OCI-LY7 (cell line): ENCODE measurements around the gene ZSWIM8. TPM values are rescaled to one million over a fixed set of nuclear protein-coding genes. Genes with fewer than 3 reads are reported as not detected.

ENCODE experiments used
- BruUV-seq: library from RNA; stranded (reverse); fragments of 400-500 nt; replicated peaks from 2 replicates; lab custom pipeline; 2021; lab: Mats Ljungman, UMichigan
- CTCF ChIA-PET: fragments of 300-600 bp; sonication (Branson Sonifier 250); formaldehyde crosslinking; loops from one replicate; lab custom pipeline; 2022; ENCODE audit warnings: antibody characterized with exemption; ENCODE audit not compliant: unreplicated experiment; lab: Charles Lee
- POLR2A ChIA-PET: fragments of 300-600 bp; sonication (Branson Sonifier 250); formaldehyde crosslinking; loops from one replicate; lab custom pipeline; 2022; ENCODE audit warnings: antibody characterized with exemption; lab: Charles Lee
- DNase-seq: peaks from one replicate; pipeline ENCODE4 v3.0.0-alpha.2; 2015; ENCODE audit warnings: low spot score
- H2AFZ ChIP-seq: fragments of 200-600 bp; sonication (generic), shearing (Covaris generic); 2 replicates; pipeline ENCODE4 v1.6.1; 2014; ENCODE audit warnings: mild to moderate bottlenecking, antibody characterized with exemption, low read length, moderate library complexity
- H3K27ac ChIP-seq: fragments of 200-600 bp; sonication (generic); 2 replicates; pipeline ENCODE4 v1.5.1; 2014; ENCODE audit warnings: mixed run types, low read depth, mild to moderate bottlenecking, moderate library complexity, low read length, inconsistent platforms; ENCODE audit not compliant: poor library complexity, severe bottlenecking
- H3K36me3 ChIP-seq: fragments of 200-600 bp; sonication (generic); 2 replicates; pipeline ENCODE4 v1.6.1; 2014; ENCODE audit warnings: mild to moderate bottlenecking, antibody characterized with exemption, low read length, moderate library complexity, mixed read lengths; ENCODE audit not compliant: insufficient read depth
- H3K4me1 ChIP-seq: fragments of 200-600 bp; sonication (generic); 2 replicates; pipeline ENCODE4 v1.5.1; 2014; ENCODE audit warnings: mild to moderate bottlenecking, low read length; ENCODE audit not compliant: insufficient read depth, poor library complexity, severe bottlenecking
- H3K4me2 ChIP-seq: fragments of 200-600 bp; sonication (generic); 2 replicates; pipeline ENCODE4 v1.6.1; 2014; ENCODE audit warnings: mild to moderate bottlenecking, low read length
- H3K4me3 ChIP-seq: fragments of 200-600 bp; sonication (generic); 2 replicates; pipeline ENCODE4 v1.5.1; 2014; ENCODE audit warnings: mild to moderate bottlenecking, low read depth, low read length; ENCODE audit not compliant: poor library complexity, severe bottlenecking
- H3K79me2 ChIP-seq: fragments of 200-600 bp; sonication (generic); 2 replicates; pipeline ENCODE4 v1.6.1; 2016; ENCODE audit warnings: low read depth, mild to moderate bottlenecking, low read length, moderate library complexity, mixed read lengths; ENCODE audit not compliant: insufficient read depth
- H3K9me2 ChIP-seq: fragments of 200-600 bp; sonication (generic); 2 replicates; pipeline ENCODE4 v1.6.1; 2016; ENCODE audit warnings: mild to moderate bottlenecking, low read length, mixed read lengths; ENCODE audit not compliant: insufficient read depth
- H3K9me3 ChIP-seq: fragments of 200-600 bp; sonication (generic); 2 replicates; pipeline ENCODE4 v1.6.1; 2014; ENCODE audit warnings: mild to moderate bottlenecking, mixed run types, low read length, mixed read lengths
- H4K20me1 ChIP-seq: fragments of 200-600 bp; sonication (generic); 2 replicates; pipeline ENCODE4 v1.6.1; 2014; ENCODE audit warnings: mild to moderate bottlenecking, antibody characterized with exemption, low read length, moderate library complexity, mixed read lengths; ENCODE audit not compliant: insufficient read depth
- EZH2phosphoT487 ChIP-seq: fragments of 200-600 bp; sonication (generic); IDR thresholded peaks from 2 replicates; pipeline ENCODE4 v1.6.1; 2018; ENCODE audit warnings: low read depth, borderline replicate concordance, mild to moderate bottlenecking, mixed run types, antibody characterized with exemption, low read length, moderate library complexity, mixed read lengths
- intact Hi-C: fragments of 100-400 bp; cut with micrococcal nuclease; formaldehyde crosslinking; loops from one replicate; pipeline ENCODE4 v1.10.0; 2022; ENCODE audit not compliant: unreplicated experiment
- total RNA-seq, 2 experiments: library from RNA; depleted of rRNA in 1 of 2; stranded (reverse); fragments of >200 nt in 1 of 2; shearing (Covaris generic) in 1 of 2; gene quantifications; 2 replicates each; pipeline ENCODE4 v1.2.3, GENCODE V29; 2014 to 2022
- TF ChIP-seq, protein P1 (sequence below): fragments of 200-600 bp; sonication (generic); conservative IDR thresholded peaks from 2 replicates; pipeline ENCODE4 v1.5.1; 2014; ENCODE audit warnings: mild to moderate bottlenecking, antibody characterized with exemption, low read length, moderate library complexity, mixed read lengths

The ZSWIM8 gene
- total RNA-seq, 2 experiments from 2014 or later: 22.0 to 52.6 TPM

DNA sequence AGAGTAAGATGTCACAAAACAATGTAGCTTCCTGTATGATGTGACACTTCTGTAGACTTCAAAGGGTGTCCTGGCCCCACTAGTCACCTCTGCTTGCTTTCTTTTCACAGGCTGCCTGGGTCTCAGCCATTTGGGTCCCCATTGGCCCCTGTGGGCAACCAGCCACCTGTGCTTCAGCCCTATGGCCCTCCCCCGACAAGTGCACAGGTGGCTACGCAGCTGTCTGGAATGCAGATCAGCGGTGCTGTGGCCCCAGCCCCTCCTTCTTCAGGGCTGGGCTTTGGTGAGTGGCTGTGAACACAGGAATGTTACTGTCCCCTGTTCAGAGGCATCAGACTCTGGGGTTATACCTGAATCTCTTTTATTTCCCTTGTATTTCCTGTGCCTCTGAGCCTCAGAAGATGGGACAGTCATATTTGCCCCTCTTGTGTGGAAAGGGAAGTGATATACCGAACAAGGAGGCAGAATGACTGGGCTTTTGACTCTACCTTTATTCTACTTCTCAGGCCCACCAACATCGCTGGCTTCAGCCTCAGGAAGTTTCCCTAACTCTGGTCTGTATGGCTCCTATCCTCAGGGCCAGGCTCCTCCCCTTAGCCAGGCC lies 25.8 kb upstream of the ZSWIM8 start:
- H3K9me3 ChIP-seq: no peaks in the 10 kb centered on the region
- H3K27ac ChIP-seq: peak overlapping the region; percentile 64
- no peak overlapping the region for H3K4me3 ChIP-seq
- H3K36me3 ChIP-seq: peaks cover 63% of the 10 kb centered on the region
- H3K4me2 ChIP-seq: peak overlapping the region; percentile 57
- POLR2A ChIA-PET: interaction anchor here (0.5 to 2.5 kb wide), 8 partner anchors 9 to 1008 kb away, joined by 3 to 15 read pairs (median 4); partner anchors contain the start of genes CHCHD1 and SEC24C
- H3K4me1 ChIP-seq: peaks cover 23% of the 10 kb centered on the region
- TF ChIP-seq EZH2phosphoT487: no peak
- TF ChIP-seq, protein P1, sequence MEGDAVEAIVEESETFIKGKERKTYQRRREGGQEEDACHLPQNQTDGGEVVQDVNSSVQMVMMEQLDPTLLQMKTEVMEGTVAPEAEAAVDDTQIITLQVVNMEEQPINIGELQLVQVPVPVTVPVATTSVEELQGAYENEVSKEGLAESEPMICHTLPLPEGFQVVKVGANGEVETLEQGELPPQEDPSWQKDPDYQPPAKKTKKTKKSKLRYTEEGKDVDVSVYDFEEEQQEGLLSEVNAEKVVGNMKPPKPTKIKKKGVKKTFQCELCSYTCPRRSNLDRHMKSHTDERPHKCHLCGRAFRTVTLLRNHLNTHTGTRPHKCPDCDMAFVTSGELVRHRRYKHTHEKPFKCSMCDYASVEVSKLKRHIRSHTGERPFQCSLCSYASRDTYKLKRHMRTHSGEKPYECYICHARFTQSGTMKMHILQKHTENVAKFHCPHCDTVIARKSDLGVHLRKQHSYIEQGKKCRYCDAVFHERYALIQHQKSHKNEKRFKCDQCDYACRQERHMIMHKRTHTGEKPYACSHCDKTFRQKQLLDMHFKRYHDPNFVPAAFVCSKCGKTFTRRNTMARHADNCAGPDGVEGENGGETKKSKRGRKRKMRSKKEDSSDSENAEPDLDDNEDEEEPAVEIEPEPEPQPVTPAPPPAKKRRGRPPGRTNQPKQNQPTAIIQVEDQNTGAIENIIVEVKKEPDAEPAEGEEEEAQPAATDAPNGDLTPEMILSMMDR: no peak
- no peaks in the 10 kb centered on the region; the same call in 1 of the 2 replicates for H3K79me2 ChIP-seq
- H2AFZ ChIP-seq: no peak overlapping the region
- no peaks in the 10 kb centered on the region for H3K9me2 ChIP-seq
- intact Hi-C loops: no loop called here
- DNase-seq: peak; percentile 86
- no TSS peak for BruUV-seq
- CTCF ChIA-PET: interaction anchor here (1.2 kb wide), 1 partner anchor 16 kb away, joined by 3 read pairs; the partner anchor contains the start of gene SEC24C
- H4K20me1 ChIP-seq: no peaks in the 10 kb centered on the region

DNA sequence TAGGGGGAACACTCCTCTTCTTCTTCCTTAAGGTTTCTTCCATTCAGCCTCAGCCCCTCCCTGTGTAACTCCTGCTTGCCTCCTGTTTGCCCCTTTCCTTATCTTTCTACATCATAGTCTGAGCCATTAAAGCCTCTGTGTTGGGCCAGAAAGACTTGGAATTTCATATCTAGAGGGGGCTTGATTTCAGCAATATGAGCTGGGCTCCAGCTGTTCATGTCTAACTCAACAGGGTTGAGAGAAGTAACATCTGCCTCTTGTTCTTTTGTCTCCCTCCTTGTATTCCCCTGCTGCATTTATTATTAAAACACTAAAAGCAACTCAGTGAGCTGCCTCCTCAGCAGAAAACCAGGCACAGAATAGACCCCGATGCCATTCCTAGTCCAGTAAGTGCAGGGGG lies 23.6 kb upstream of the ZSWIM8 start:
- no peak for DNase-seq
- ChIA-PET CTCF (no interaction called here), POLR2A (no interaction called here)
- no TSS peak for BruUV-seq
- no peak overlapping the region for H3K4me2 ChIP-seq
- no peak overlapping the region for H3K4me3 ChIP-seq
- H3K27ac ChIP-seq: no peak overlapping the region
- no peaks in the 10 kb centered on the region; the same call in 1 of the 2 replicates for H3K79me2 ChIP-seq
- H3K9me3 ChIP-seq: no peaks in the 10 kb centered on the region
- no peaks in the 10 kb centered on the region for H3K9me2 ChIP-seq
- H3K36me3 ChIP-seq: peaks cover 74% of the 10 kb centered on the region
- H4K20me1 ChIP-seq: no peaks in the 10 kb centered on the region
- peaks cover 23% of the 10 kb centered on the region for H3K4me1 ChIP-seq
- no peak for TF ChIP-seq EZH2phosphoT487
- TF ChIP-seq, protein P1: no peak
- intact Hi-C loops: no loop called here
- no peak overlapping the region for H2AFZ ChIP-seq

DNA sequence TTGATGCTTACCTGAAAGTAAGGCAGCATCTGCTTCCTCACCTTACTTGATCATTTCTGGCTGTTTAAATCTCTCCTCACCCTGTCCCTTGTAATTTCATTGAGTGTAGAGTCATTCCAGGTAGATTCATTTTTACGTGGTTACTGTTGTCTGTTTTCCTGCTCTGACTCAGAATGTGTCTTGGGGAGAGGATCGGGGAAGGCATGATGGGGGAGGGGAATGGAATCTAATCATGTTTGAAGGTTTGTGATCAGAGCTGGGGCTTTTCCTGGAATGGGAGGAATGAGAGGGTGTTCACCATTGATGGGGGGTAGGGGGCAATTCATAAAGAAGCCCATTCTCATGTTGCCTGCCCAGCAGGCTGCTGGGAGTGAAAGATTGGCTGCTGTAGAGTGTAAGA lies 22.5 kb upstream of the ZSWIM8 start:
- no TSS peak for BruUV-seq
- Histone ChIP-seq H2AFZ (no peak overlapping the region), H3K9me3 (no peaks in the 10 kb centered on the region), H3K4me1 (peaks cover 23% of the 10 kb centered on the region), H3K4me2 (no peak overlapping the region), H4K20me1 (no peaks in the 10 kb centered on the region), H3K4me3 (no peak overlapping the region), H3K9me2 (no peaks in the 10 kb centered on the region), H3K27ac (no peak overlapping the region), H3K36me3 (peaks cover 79% of the 10 kb centered on the region), H3K79me2 (no peaks in the 10 kb centered on the region; the same call in 1 of the 2 replicates)
- TF ChIP-seq EZH2phosphoT487: no peak
- TF ChIP-seq, protein P1: no peak
- DNase-seq: no peak
- CTCF ChIA-PET: no interaction called here
- intact Hi-C loops: no loop called here
- POLR2A ChIA-PET: interaction anchor here (0.6 to 1.1 kb wide), 4 partner anchors 9 to 223 kb away, joined by 3 read pairs; a partner anchor contains a TSS
